HEK293 (cell line): ENCODE results near the gene SIK2.
A peak's percentile ranks its signal among the peaks of the same experiment; 100 is the strongest.

Experiments
- CTCF ChIA-PET: fragments of 350-600 bp; formaldehyde crosslinking; extraction: SDS; loops from one replicate; lab custom pipeline; 2021; ENCODE audit warnings: antibody characterized with exemption; lab: Yijun Ruan, JAX
- POLR2A ChIA-PET: fragments of 300-600 bp; formaldehyde crosslinking; extraction: SDS; loops from one replicate; lab custom pipeline; 2020; ENCODE audit warnings: antibody characterized with exemption, inconsistent platforms; lab: Yijun Ruan, JAX
- H3K27ac ChIP-seq: fragments of 200-500 bp; sonication (Bioruptor generic); 2 replicates; pipeline ENCODE4 v1.5.1; 2014; ENCODE audit warnings: low read depth, low read length, control low read depth, inconsistent platforms; ENCODE audit errors: extremely low read depth
- H3K36me3 ChIP-seq, 2 experiments: fragments of 200-500 bp in 1 of 2; sonication (Bioruptor generic) in 1 of 2; 1 replicate in 1 of 2; 2 replicates in 1 of 2; pipeline ENCODE4 v1.5.1; 2014 to 2017; ENCODE audit warnings: inconsistent platforms in 2 of 2, low read length in 2 of 2; ENCODE audit not compliant: control insufficient read depth in 2 of 2, insufficient read depth in 1 of 2
- H3K4me1 ChIP-seq: fragments of 200-500 bp; sonication (Bioruptor generic); 2 replicates; pipeline ENCODE4 v1.5.1; 2014; ENCODE audit warnings: mild to moderate bottlenecking, low read length, inconsistent platforms; ENCODE audit not compliant: control insufficient read depth, insufficient read depth
- H3K4me3 ChIP-seq: 2 replicates; pipeline ENCODE4 v1.5.1; 2011; ENCODE audit warnings: low read depth, mild to moderate bottlenecking, control low read depth, low read length, moderate library complexity
- H3K9me3 ChIP-seq: fragments of 200-500 bp; sonication (Bioruptor generic); 2 replicates; pipeline ENCODE4 v1.5.1; 2014; ENCODE audit warnings: low read depth, low read length, inconsistent platforms; ENCODE audit not compliant: control insufficient read depth, insufficient read depth
- FEZF1 ChIP-seq: fragments of 450-650 bp; formaldehyde crosslinking; IDR thresholded peaks from 2 replicates; pipeline ENCODE4 v1.5.1; 2016; ENCODE audit warnings: missing biosample characterization, missing genetic modification characterization
- GLIS1 ChIP-seq: fragments of 450-650 bp; formaldehyde crosslinking; IDR thresholded peaks from 2 replicates; pipeline ENCODE4 v1.5.1; 2016; ENCODE audit warnings: missing biosample characterization, missing genetic modification characterization
- TCF7L2 ChIP-seq: IDR thresholded peaks from 2 replicates; pipeline ENCODE4 v1.6.1; 2011; ENCODE audit warnings: low read depth, mild to moderate bottlenecking, inconsistent platforms, low read length, moderate library complexity, borderline replicate concordance
- TRIM28 ChIP-seq: IDR thresholded peaks from 2 replicates; pipeline ENCODE4 v1.6.1; 2011; ENCODE audit warnings: low read length, control low read depth, borderline replicate concordance
- YY1 ChIP-seq: fragments of 450-650 bp; formaldehyde crosslinking; IDR thresholded peaks from 2 replicates; pipeline ENCODE4 v1.5.1; 2018; ENCODE audit warnings: missing biosample characterization, missing genetic modification characterization
- ZBTB17 ChIP-seq: fragments of 450-650 bp; formaldehyde crosslinking; IDR thresholded peaks from 2 replicates; pipeline ENCODE4 v1.5.1; 2016; ENCODE audit warnings: missing biosample characterization, missing genetic modification characterization
- ZNF121 ChIP-seq: fragments of 450-650 bp; formaldehyde crosslinking; IDR thresholded peaks from 2 replicates; pipeline ENCODE4 v1.5.1; 2016; ENCODE audit warnings: missing biosample characterization, missing genetic modification characterization
- ZNF133 ChIP-seq: fragments of 450-650 bp; formaldehyde crosslinking; IDR thresholded peaks from 2 replicates; pipeline ENCODE4 v1.5.1; 2016; ENCODE audit warnings: missing biosample characterization, missing genetic modification characterization
- ZNF138 ChIP-seq: fragments of 450-650 bp; formaldehyde crosslinking; IDR thresholded peaks from 2 replicates; pipeline ENCODE4 v1.5.1; 2016; ENCODE audit warnings: missing biosample characterization, missing genetic modification characterization, borderline replicate concordance
- ZNF140 ChIP-seq: fragments of 450-650 bp; formaldehyde crosslinking; IDR thresholded peaks from 2 replicates; pipeline ENCODE4 v1.5.1; 2016; ENCODE audit warnings: missing biosample characterization, missing genetic modification characterization
- ZNF362 ChIP-seq: fragments of 450-650 bp; formaldehyde crosslinking; IDR thresholded peaks from 2 replicates; pipeline ENCODE4 v1.5.1; 2016; ENCODE audit warnings: missing biosample characterization, missing genetic modification characterization
- ZNF501 ChIP-seq: fragments of 450-650 bp; formaldehyde crosslinking; IDR thresholded peaks from 2 replicates; pipeline ENCODE4 v1.5.1; 2016; ENCODE audit warnings: missing biosample characterization, missing genetic modification characterization
- ZNF514 ChIP-seq: fragments of 450-650 bp; formaldehyde crosslinking; IDR thresholded peaks from 2 replicates; pipeline ENCODE4 v1.5.1; 2016; ENCODE audit warnings: missing biosample characterization, missing genetic modification characterization
- ZNF521 ChIP-seq: fragments of 450-650 bp; formaldehyde crosslinking; IDR thresholded peaks from 2 replicates; pipeline ENCODE4 v1.5.1; 2017; ENCODE audit warnings: missing biosample characterization, mild to moderate bottlenecking, missing genetic modification characterization
- ZNF544 ChIP-seq: fragments of 450-650 bp; formaldehyde crosslinking; IDR thresholded peaks from 2 replicates; pipeline ENCODE4 v1.5.0; 2017; ENCODE audit warnings: missing biosample characterization, missing genetic modification characterization
- ZNF561 ChIP-seq: fragments of 450-650 bp; IDR thresholded peaks from 2 replicates; pipeline ENCODE4 v1.5.1; 2018; ENCODE audit warnings: missing biosample characterization, missing genetic modification characterization, borderline replicate concordance
- ZNF610 ChIP-seq: fragments of 450-650 bp; formaldehyde crosslinking; IDR thresholded peaks from 2 replicates; pipeline ENCODE4 v1.5.1; 2016; ENCODE audit warnings: missing biosample characterization, missing genetic modification characterization, borderline replicate concordance
- ZNF621 ChIP-seq: fragments of 450-650 bp; formaldehyde crosslinking; IDR thresholded peaks from 2 replicates; pipeline ENCODE4 v1.5.1; 2017; ENCODE audit warnings: missing biosample characterization, missing genetic modification characterization
- ZNF654 ChIP-seq: fragments of 450-650 bp; formaldehyde crosslinking; IDR thresholded peaks from 2 replicates; pipeline ENCODE4 v1.5.1; 2016; ENCODE audit warnings: low read depth, missing biosample characterization, missing genetic modification characterization
- ZNF704 ChIP-seq: fragments of 450-650 bp; formaldehyde crosslinking; IDR thresholded peaks from 2 replicates; pipeline ENCODE4 v1.5.1; 2016; ENCODE audit warnings: missing biosample characterization, missing genetic modification characterization
- ZNF76 ChIP-seq: fragments of 450-650 bp; formaldehyde crosslinking; IDR thresholded peaks from 2 replicates; pipeline ENCODE4; 2016; ENCODE audit warnings: low read depth, missing biosample characterization, missing genetic modification characterization, borderline replicate concordance
- ZNF792 ChIP-seq: fragments of 450-650 bp; formaldehyde crosslinking; IDR thresholded peaks from 2 replicates; pipeline ENCODE4 v1.5.1; 2016; ENCODE audit warnings: missing biosample characterization, missing genetic modification characterization
- ZSCAN18 ChIP-seq: fragments of 450-650 bp; formaldehyde crosslinking; IDR thresholded peaks from 2 replicates; pipeline ENCODE4 v1.5.1; 2016; ENCODE audit warnings: missing biosample characterization, missing genetic modification characterization
- ZXDB ChIP-seq: fragments of 450-650 bp; formaldehyde crosslinking; IDR thresholded peaks from 2 replicates; pipeline ENCODE4 v1.5.1; 2016; ENCODE audit warnings: missing biosample characterization, missing genetic modification characterization
- TF ChIP-seq, protein P1 (sequence below): fragments of 450-650 bp; formaldehyde crosslinking; IDR thresholded peaks from 2 replicates; pipeline ENCODE4 v1.5.1; 2016; ENCODE audit warnings: missing biosample characterization, missing genetic modification characterization
- TF ChIP-seq, protein P2 (sequence below): fragments of 450-650 bp; formaldehyde crosslinking; IDR thresholded peaks from 2 replicates; pipeline ENCODE4 v1.5.1; 2017; ENCODE audit warnings: missing biosample characterization, missing genetic modification characterization

Gene SIK2

GRCh38 chr11:111707039-111707690, 104.9 kb downstream of the SIK2 start:
- Histone ChIP-seq H3K4me3 (no peak overlapping the region), H3K4me1 (no peaks in the 10 kb centered on the region), H3K9me3 (no peaks in the 10 kb centered on the region), H3K36me3 (peaks cover 0 to 65% of the 10 kb centered on the region in 2 experiments; a peak in 2 of 3 replicates), H3K27ac (no peak overlapping the region)
- TF ChIP-seq TCF7L2 (peak; percentile 77), ZSCAN18 (no peak), ZNF138 (tag by site-specific recombination) (no peak), ZNF76 (tag by site-specific recombination) (no peak), ZNF792 (no peak), ZNF621 (tag by site-specific recombination) (no peak), YY1 (tag by site-specific recombination) (no peak), ZNF140 (tag by site-specific recombination) (no peak), ZNF514 (no peak), ZNF704 (no peak), ZNF133 (tag by site-specific recombination) (no peak), TRIM28 (no peak), ZBTB17 (tag by site-specific recombination) (no peak), ZNF121 (tag by site-specific recombination) (no peak), GLIS1 (tag by site-specific recombination) (peak; percentile 38; the same call in 1 of the 2 replicates), FEZF1 (tag by site-specific recombination) (peak; percentile 65), ZNF362 (tag by site-specific recombination) (no peak), ZNF654 (no peak), ZNF610 (no peak), ZXDB (tag by site-specific recombination) (no peak), ZNF544 (tag by site-specific recombination) (no peak), ZNF561 (no peak), ZNF501 (no peak), ZNF521 (tag by site-specific recombination) (no peak)
- TF ChIP-seq, protein P1, sequence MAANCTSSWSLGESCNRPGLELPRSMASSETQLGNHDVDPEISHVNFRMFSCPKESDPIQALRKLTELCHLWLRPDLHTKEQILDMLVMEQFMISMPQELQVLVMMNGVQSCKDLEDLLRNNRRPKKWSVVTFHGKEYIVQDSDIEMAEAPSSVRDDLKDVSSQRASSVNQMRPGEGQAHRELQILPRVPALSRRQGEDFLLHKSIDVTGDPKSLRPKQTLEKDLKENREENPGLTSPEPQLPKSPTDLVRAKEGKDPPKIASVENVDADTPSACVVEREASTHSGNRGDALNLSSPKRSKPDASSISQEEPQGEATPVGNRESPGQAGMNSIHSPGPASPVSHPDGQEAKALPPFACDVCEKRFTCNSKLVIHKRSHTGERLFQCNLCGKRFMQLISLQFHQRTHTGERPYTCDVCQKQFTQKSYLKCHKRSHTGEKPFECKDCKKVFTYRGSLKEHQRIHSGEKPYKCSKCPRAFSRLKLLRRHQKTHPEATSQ, result no peak
- TF ChIP-seq, protein P2, sequence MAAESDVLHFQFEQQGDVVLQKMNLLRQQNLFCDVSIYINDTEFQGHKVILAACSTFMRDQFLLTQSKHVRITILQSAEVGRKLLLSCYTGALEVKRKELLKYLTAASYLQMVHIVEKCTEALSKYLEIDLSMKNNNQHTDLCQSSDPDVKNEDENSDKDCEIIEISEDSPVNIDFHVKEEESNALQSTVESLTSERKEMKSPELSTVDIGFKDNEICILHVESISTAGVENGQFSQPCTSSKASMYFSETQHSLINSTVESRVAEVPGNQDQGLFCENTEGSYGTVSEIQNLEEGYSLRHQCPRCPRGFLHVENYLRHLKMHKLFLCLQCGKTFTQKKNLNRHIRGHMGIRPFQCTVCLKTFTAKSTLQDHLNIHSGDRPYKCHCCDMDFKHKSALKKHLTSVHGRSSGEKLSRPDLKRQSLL (tag by site-specific recombination), result no peak
- CTCF ChIA-PET, result no interaction called here
- POLR2A ChIA-PET, result no interaction called here
